Activated CD4-positive, alpha-beta T cell treated with anti-CD3 and anti-CD28 coated beads for 36 hours (primary cell): ENCODE results near the gene CEP250. TPM values are rescaled to one million over a fixed set of nuclear protein-coding genes. Genes with fewer than 3 reads are reported as not detected.
"Not testable (repeated sequence)": the region's sequence is repeated elsewhere in the genome, so short reads cannot be mapped to it uniquely, and the experiment has no call there.

Experiments
- ATAC-seq: fragments of 200-7000 bp; cut with Tn5 transposase; one replicate; pipeline ENCODE4 v1.10.0; 2021; ENCODE audit warnings: mild to moderate bottlenecking, moderate library complexity
- CTCF ChIA-PET: fragments of 350-600 bp; sonication (Branson Sonifier 250); formaldehyde crosslinking; loops from one replicate; lab custom pipeline; 2021; ENCODE audit warnings: antibody characterized with exemption; lab: Charles Lee
- POLR2A ChIA-PET: fragments of 350-600 bp; sonication (Branson Sonifier 250); formaldehyde crosslinking; loops from one replicate; lab custom pipeline; 2021; ENCODE audit warnings: antibody characterized with exemption, inconsistent platforms; lab: Charles Lee
- DNase-seq: peaks from one replicate; pipeline ENCODE4 v3.0.0-alpha.2; 2020
- H3K27ac Mint-ChIP-seq: one replicate; pipeline ENCODE4 v1.8.0; 2021; ENCODE audit warnings: mixed read lengths
- H3K27me3 Mint-ChIP-seq: one replicate; pipeline ENCODE4 v1.8.0; 2021; ENCODE audit warnings: mixed read lengths
- H3K36me3 Mint-ChIP-seq: one replicate; pipeline ENCODE4 v1.8.0; 2021; ENCODE audit warnings: low read depth, mixed read lengths
- H3K4me1 Mint-ChIP-seq: one replicate; pipeline ENCODE4 v1.8.0; 2021; ENCODE audit warnings: mixed read lengths
- H3K4me3 Mint-ChIP-seq: one replicate; pipeline ENCODE4 v1.8.0; 2021; ENCODE audit warnings: mild to moderate bottlenecking, moderate library complexity, mixed read lengths
- H3K9me3 Mint-ChIP-seq: one replicate; pipeline ENCODE4 v1.8.0; 2021; ENCODE audit warnings: low read depth, mixed read lengths
- intact Hi-C, 2 experiments: fragments of 100-400 bp; cut with DNase I in 1 of 2; cut with micrococcal nuclease in 1 of 2; formaldehyde crosslinking; loops; one replicate each; pipeline versions ENCODE4 v1.14.2 to v1.15.1; 2022 to 2024; cut with DNase I, micrococcal nuclease
- total RNA-seq, 2 experiments: library from RNA; stranded (reverse); gene quantifications; one replicate each; pipeline ENCODE4 v1.2.3, GENCODE V29; 2021

CEP250 gene
- total RNA-seq, 2 experiments from 2014 or later, result 50.4 to 60.2 TPM

DNA sequence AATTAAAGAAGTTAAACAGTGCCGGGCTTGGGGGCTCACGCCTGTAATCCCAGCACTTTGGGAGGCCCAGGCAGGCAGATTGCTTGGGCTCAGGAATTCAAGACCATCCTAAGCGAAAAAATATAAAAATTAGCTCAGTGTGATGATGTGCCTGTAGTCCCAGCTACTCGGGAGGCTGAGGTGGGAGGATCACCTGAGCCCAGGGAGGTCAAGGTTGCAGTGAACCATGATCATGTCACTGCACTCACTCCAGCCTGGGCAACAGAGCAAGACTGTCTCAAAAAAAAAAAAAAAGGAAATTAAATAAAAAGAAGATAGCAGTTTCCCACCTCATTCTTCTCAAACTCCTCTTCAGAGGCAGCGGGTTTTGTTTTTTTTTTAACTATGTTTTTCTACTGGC is 62.4 kb downstream of the CEP250 start:
- POLR2A ChIA-PET, H3K4me3 Mint-ChIP-seq, ATAC-seq, H3K4me1 Mint-ChIP-seq, H3K27me3 Mint-ChIP-seq, H3K27ac Mint-ChIP-seq, H3K36me3 Mint-ChIP-seq, CTCF ChIA-PET, DNase-seq, intact Hi-C loops, H3K9me3 Mint-ChIP-seq: not testable (repeated sequence)

DNA sequence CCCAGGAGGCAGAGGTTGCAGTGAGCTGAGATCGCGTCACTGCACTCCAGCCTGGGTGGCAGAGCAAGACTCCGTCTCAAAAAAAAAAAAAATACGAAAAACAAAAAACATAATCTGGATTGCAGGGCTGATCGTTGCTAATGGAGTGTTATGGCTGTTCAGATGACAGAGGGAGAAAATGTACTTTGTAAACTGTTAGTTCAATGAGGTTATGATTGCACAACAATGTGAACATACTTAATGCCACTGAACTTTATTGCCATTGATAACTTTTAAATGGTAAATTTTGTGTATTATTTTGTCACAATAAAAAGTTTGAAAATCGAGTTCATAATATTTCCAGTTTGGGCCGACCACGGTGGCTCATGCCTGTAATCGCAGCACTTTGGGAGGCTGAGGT is 63.6 kb downstream of the CEP250 start:
- CTCF ChIA-PET, result no interaction called here
- no peak for ATAC-seq
- POLR2A ChIA-PET, result interaction anchor here (0.7 kb wide), 1 partner anchor 271 kb away, joined by 4 read pairs; no protein-coding TSS in a partner anchor
- Mint-ChIP-seq H3K4me3 (no peak overlapping the region), H3K9me3 (no peaks in the 10 kb centered on the region), H3K4me1 (no peaks in the 10 kb centered on the region), H3K27ac (no peak overlapping the region), H3K36me3 (no peaks in the 10 kb centered on the region), H3K27me3 (no peaks in the 10 kb centered on the region)
- intact Hi-C loops, result no loop called here
- no peak for DNase-seq

DNA sequence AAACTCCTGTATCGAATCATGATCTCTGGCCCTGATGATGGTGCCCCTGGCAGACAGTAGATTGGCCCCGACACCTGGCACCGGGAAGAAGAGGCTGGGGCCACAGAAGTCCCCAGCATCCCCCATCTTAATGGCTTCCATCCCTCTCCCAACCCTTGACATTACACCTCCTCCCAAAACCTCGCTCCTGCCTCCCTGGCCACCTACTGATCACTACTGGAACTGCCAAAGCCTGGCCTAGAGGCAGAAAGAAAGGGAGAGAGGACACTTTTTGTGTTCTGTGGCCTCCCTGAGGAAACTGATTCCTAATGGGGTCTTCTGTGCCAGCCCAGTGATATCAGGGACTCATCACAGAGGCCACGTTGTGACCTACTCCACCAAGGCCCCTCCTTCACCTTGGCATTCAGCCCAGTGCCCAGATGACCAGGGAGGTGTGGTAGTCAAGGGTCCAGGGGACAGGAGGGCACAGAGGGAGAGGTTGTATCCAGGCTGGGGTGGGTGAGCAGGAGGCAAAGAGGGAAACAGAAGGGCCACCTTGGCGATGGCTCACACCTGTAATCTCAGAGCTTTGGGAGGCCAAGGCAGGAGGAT is 68.0 kb downstream of the CEP250 start:
- Mint-ChIP-seq H3K9me3 (no peaks in the 10 kb centered on the region), H3K27ac (no peak overlapping the region), H3K4me3 (no peak overlapping the region), H3K4me1 (no peaks in the 10 kb centered on the region), H3K36me3 (no peaks in the 10 kb centered on the region), H3K27me3 (no peaks in the 10 kb centered on the region)
- ATAC-seq (peak; percentile 55), DNase-seq (peak; percentile 51)
- CTCF ChIA-PET, result no interaction called here
- intact Hi-C loops, result no loop called here
- POLR2A ChIA-PET, result no interaction called here

DNA sequence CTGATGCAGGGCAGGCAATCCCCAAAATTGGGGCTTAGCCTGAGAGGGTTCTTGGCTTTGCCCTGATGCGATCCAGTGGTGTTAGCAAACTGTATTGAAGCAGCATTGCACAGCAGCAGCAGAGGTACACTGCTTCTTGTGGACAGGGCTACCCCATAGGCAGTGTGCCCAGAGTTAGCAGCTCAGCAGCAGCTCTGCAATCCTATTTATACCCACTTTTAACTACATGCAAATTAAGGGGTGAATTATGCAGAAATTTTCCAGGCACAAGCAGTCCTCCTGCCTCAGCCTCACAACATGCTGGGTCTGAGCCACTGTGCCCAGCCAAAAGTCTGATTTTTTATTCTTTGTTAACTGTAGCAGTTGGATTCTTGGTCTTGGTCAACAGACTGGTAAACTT is 70.2 kb downstream of the CEP250 start:
- Mint-ChIP-seq H3K27ac (no peak overlapping the region), H3K9me3 (no peaks in the 10 kb centered on the region), H3K27me3 (no peaks in the 10 kb centered on the region), H3K36me3 (no peaks in the 10 kb centered on the region), H3K4me3 (no peak overlapping the region), H3K4me1 (no peaks in the 10 kb centered on the region)
- ATAC-seq (no peak), DNase-seq (no peak)
- intact Hi-C loops, result no loop called here
- ChIA-PET POLR2A (no interaction called here), CTCF (interaction anchor here (0.7 to 1.7 kb wide), 4 partner anchors 10 to 625 kb away, joined by 3 read pairs; no protein-coding TSS in a partner anchor)

DNA sequence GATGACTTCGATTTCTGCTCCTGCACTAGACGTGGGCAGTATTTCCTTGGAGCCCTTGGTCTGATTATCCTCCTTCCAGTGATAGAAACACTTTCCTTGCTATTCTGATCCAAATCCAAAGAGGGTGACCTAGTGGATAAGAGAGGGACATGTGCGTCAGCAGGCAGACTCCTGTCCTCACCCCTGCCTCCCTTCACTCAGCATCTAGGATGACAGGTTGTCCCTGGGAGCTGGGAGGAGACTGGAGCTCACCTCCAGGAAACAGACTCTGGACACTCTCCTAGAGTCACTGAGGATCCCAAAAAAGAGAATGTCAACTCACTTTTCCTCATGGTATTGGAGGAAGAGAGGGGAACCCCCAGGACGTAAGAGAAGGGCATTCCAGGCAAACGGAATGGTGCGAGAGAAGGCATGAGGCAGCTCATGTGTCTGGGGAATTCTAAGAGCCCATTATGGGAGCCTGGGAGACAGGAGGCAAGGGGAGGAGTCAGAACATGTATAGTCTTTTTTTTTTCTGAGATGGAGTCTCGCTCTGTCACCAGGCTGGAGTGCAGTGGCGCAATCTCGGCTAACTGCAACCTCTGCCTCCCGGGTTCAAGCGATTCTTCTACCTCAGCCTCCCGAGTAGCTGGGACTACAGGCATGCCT is 71.8 kb downstream of the CEP250 start:
- H3K4me1 Mint-ChIP-seq, result no peaks in the 10 kb centered on the region
- intact Hi-C loops, result no loop called here
- H3K9me3 Mint-ChIP-seq, result no peaks in the 10 kb centered on the region
- H3K36me3 Mint-ChIP-seq, result no peaks in the 10 kb centered on the region
- ATAC-seq, result no peak
- H3K27me3 Mint-ChIP-seq, result no peaks in the 10 kb centered on the region
- DNase-seq, result no peak
- ChIA-PET CTCF (interaction anchor here (0.6 to 0.9 kb wide), 3 partner anchors 137 to 608 kb away, joined by 3 read pairs; no protein-coding TSS in a partner anchor), POLR2A (no interaction called here)
- no peak overlapping the region for H3K27ac Mint-ChIP-seq
- H3K4me3 Mint-ChIP-seq, result no peak overlapping the region

DNA sequence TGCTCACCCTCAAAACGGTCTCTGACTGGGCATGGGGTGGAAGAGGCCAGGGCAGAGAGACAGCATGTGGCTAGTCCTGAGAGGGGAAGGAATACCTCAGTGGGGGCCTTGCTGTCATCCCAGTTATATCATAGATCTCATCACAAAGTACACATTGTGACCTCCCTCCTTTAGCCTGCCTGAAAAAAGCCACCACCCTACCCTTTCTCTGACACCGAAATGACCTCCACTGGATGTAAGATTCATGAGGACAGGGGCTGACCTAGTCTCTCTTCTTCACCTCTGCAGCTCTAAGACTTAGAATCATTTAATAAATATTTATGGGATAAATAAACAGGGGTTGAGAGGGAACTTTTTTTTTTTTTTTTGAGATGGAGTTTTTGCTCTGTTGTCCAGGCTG is 74.2 kb downstream of the CEP250 start, which contains the start of gene C20orf173:
C20orf173 (minus strand) TSS at position 101 of the 400 bp plus-strand sequence. CDS start 279 bp downstream, outside the sequence.
- H3K27ac Mint-ChIP-seq, result no peak within 1 kb of the TSS
- CTCF ChIA-PET, result interaction anchor here (0.7 to 1.1 kb wide), 2 partner anchors 31 to 138 kb away, joined by 3 read pairs; no protein-coding TSS in a partner anchor
- no peak for ATAC-seq

DNA sequence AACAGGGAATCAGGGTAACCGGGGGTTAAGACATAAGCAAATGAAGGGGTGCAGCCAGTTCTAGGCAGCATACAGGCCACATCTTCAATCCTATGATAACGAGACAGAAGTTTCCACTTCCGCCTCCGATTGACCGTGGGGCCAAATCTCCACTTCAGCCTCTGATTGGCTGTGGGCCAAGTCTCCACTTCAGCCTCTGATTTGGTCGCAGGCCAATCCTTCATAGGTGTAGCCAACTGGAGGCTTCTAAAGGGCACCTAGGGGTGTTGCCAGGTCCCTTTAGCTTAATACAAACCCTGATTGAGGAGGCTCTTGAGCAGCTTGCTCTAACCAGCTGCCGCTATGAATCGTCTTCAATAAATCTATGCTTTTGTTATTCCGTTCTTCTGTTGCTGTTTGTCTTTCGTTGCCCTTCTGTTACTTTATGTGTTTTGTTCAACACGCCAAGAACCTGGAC is 84.4 kb downstream of the CEP250 start:
- H3K4me1 Mint-ChIP-seq, result peaks cover 15% of the 10 kb centered on the region

More for the DNA sequence above, 74.2 kb downstream of the CEP250 start, which contains the start of gene C20orf173:
- Mint-ChIP-seq H3K36me3 (no peaks in the 10 kb centered on the region), H3K4me3 (no peak within 1 kb of the TSS), H3K27me3 (no peaks in the 10 kb centered on the region), H3K9me3 (no peaks in the 10 kb centered on the region), H3K4me1 (no peaks in the 10 kb centered on the region)
- intact Hi-C loops, result no loop called here
- POLR2A ChIA-PET, result interaction anchor here (0.6 kb wide), 1 partner anchor 21 kb away, joined by 3 read pairs; no protein-coding TSS in a partner anchor
- DNase-seq, result no peak

DNA sequence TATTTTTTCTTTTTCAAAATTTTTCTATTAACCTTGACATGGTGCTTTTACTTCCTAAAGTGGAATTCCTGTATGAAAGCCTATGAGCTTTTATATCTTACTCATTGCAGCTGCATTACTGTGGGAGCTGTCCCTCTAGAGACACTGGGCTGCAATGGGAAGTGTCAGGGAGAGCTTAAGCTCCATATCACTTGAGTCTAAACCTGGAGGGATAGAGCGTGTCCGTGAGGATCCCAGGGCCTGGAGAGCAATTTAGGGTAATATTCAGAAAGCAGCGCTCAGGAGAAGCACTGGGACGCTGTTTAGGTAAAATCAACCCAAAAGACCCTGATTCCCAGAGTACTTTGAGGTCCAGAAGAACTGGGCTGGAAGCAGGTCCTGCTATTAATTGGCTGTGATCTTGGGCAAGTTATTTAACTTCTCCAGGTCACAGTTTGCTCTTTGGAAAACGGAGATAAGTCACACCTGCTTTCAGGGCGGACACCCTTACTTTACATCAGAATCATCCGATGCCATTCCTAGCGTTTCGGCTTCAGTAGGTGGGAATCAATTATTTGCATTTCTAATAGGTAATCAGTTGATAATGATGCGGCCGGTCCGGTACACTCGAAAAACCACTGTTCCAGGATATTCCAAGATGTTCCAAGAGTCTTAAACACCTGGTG is 85.9 kb downstream of the CEP250 start:
- CTCF ChIA-PET, result interaction anchor here (0.6 to 1.3 kb wide), 3 partner anchors 10 to 414 kb away, joined by 3 to 5 read pairs (median 3); partner anchors contain the start of gene SCAND1
- H3K4me1 Mint-ChIP-seq, result peaks cover 15% of the 10 kb centered on the region
- H3K9me3 Mint-ChIP-seq, result no peaks in the 10 kb centered on the region
- peaks cover 4% of the 10 kb centered on the region for H3K36me3 Mint-ChIP-seq
- intact Hi-C loops, result loop anchor here (1.0 to 5.0 kb wide), 12 partner anchors 76 to 1854 kb away; partner anchors contain the start of genes CEP250 (in 1 of the 2), CPNE1 (in 1 of the 2), E2F1 (in 1 of the 2) and EDEM2 (in 1 of the 2)
- peak overlapping the region; percentile 83 for H3K4me3 Mint-ChIP-seq
- POLR2A ChIA-PET, result interaction anchor here (1.2 to 2.0 kb wide), 5 partner anchors 74 to 413 kb away, joined by 3 to 9 read pairs (median 5); partner anchors contain the start of genes CEP250, SCAND1 and SPAG4
- DNase-seq (no peak), ATAC-seq (no peak)
- H3K27me3 Mint-ChIP-seq, result no peaks in the 10 kb centered on the region
- peak overlapping the region; percentile 34 for H3K27ac Mint-ChIP-seq

More for the DNA sequence above, 84.4 kb downstream of the CEP250 start:
- Mint-ChIP-seq H3K9me3 (no peaks in the 10 kb centered on the region), H3K36me3 (peaks cover 4% of the 10 kb centered on the region), H3K27me3 (no peaks in the 10 kb centered on the region), H3K4me3 (no peak overlapping the region), H3K27ac (no peak overlapping the region)
- ATAC-seq (peak; percentile 20), DNase-seq (peak; percentile 58)
- intact Hi-C loops, result loop anchor here (5.0 kb wide), 8 partner anchors 78 to 1852 kb away; partner anchors contain the start of genes CPNE1 (in 1 of the 2), E2F1 (in 1 of the 2), EDEM2 (in 1 of the 2) and RALY (in 1 of the 2)
- POLR2A ChIA-PET, result no interaction called here
- CTCF ChIA-PET, result interaction anchor here (0.6 kb wide), 1 partner anchor 237 kb away, joined by 3 read pairs; no protein-coding TSS in a partner anchor

DNA sequence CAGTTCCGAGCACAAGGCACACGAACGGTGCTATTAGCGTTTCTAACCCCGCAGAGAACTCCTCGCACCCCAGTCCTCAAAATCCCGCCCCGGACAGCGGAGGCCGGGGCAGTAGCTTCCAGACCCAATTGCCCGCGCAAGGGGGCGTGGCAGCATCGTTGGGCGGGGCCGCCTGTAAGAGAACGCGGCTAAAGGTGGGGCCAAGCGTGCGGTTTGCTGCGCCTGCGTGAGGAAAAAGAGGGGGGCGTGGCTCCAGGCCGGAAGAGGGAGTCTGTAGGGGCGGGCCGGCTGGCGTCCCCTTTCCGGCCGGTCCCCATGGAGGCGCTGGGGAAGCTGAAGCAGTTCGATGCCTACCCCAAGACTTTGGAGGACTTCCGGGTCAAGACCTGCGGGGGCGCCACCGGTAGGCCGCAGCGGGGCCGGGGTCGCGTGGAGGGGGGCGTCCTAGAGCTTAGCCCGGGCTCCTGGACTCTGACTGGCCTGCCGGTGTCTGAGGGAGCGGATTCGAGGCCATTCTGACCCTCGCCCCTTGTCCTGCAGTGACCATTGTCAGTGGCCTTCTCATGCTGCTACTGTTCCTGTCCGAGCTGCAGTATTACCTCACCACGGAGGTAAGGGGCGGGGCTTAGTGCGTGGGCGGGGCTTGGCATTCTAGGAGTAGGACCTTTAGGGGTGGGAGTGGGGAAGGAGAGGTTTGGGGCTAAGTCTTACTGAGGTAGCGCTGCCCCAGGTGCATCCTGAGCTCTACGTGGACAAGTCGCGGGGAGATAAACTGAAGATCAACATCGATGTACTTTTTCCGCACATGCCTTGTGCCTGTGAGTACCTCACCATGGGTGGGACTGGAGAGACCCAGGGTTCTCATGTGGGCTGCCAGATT is 86.6 kb downstream of the CEP250 start, which contains the start of gene ERGIC3:
ERGIC3 (plus strand) TSS at position 296 of the 880 bp plus-strand sequence; CDS start at position 316, 20 bp downstream.
- H3K36me3 Mint-ChIP-seq, result peaks cover 4% of the 10 kb centered on the region
- CTCF ChIA-PET, result interaction anchor here (0.7 to 1.3 kb wide), 4 partner anchors 59 to 413 kb away, joined by 3 to 5 read pairs (median 3); partner anchors contain the start of gene SCAND1
- peak; percentile 99 for DNase-seq
- peak; percentile 99 for ATAC-seq
- intact Hi-C loops, result loop anchor here (1.0 to 5.0 kb wide), 19 partner anchors 74 to 1855 kb away; partner anchors contain the start of genes CEP250 (in 2 of the 2), CPNE1 (in 2 of the 2), RBM12 (in 2 of the 2) and SCAND1 (in 2 of the 2)
- peak within 1 kb of the TSS; percentile 83 for H3K4me3 Mint-ChIP-seq
- H3K9me3 Mint-ChIP-seq, result no peaks in the 10 kb centered on the region
- no peaks in the 10 kb centered on the region for H3K27me3 Mint-ChIP-seq
- peaks cover 15% of the 10 kb centered on the region for H3K4me1 Mint-ChIP-seq
- POLR2A ChIA-PET, result interaction anchor here (0.6 to 2.0 kb wide), 6 partner anchors 74 to 412 kb away, joined by 3 to 9 read pairs (median 5); partner anchors contain the start of genes CEP250, SCAND1 and SPAG4
- H3K27ac Mint-ChIP-seq, result peak within 1 kb of the TSS; percentile 83
